ENCODE measurements around the gene TBL1XR1.

The TBL1XR1 gene

GRCh38 chr3:177061369-177061768 lies 135.9 kb downstream of the TBL1XR1 start:
- no peak for DNase-seq (ENCODE audit: low spot score)

DNA sequence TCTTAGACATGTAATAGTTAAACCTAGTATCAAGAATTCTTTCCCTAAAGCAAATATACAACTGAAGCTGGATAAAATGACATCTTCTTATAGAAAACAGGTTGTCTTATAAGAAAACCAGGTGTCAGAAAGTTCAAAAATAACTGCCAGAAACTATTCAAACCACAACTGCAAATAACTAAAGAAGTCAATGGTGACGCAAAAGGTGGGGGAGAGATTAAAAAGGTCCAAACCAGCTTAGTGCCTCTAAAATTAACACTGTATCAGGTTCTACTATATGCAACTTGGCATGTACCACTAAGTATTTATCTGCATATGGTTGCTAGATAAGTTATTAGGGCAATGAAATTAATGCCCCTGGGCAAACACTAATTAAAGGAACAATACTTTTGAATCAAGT lies 136.8 kb downstream of the TBL1XR1 start:
- no peak for DNase-seq (ENCODE audit: low spot score)

DNA sequence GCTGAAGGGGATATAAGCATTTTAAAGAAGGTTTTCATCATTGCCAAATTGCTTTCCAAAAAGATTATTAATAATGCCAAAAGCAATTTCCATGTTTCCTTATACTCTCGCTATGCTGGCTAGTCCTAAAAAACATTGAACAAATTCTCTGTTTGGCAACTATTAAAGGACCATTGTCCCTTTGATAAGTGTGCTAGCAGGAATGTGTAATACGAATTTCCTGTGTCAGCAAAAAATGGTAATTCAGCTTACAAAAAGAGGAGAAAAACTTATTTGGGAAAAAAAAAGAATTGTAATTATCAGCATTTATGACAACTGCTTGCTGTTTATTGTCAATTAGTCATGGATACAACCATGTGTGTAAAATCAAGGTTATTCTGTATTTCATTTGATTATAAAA lies 138.6 kb downstream of the TBL1XR1 start:
- no peak for DNase-seq (ENCODE audit: low spot score)

- no peak for DNase-seq (ENCODE audit: low spot score)
Measured at GRCh38 chr3:177057768-177058167, 139.5 kb downstream of the TBL1XR1 start.

DNA sequence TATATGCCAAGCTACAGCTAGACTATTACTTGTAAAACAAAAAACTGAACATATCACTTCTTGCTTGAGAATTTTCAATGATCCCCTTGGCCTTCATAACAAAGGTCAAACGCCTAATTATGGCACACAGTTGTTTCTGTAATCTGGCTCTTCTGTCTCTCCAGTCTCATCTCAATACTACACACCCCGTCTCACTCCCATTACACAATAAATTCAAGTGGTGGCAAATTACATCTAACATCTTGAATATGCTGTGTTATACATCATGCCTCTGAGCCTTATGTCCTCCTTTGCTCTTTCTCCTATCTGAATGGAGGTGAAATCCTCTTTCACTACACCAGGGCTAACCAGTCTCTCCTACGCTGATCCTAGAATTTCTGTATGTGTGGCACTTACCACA lies 140.4 kb downstream of the TBL1XR1 start:
- DNase-seq (ENCODE audit: low spot score), result no peak

- no peak for DNase-seq (ENCODE audit: low spot score)
Measured at GRCh38 chr3:177055605-177056571, 141.4 kb downstream of the TBL1XR1 start.

- no peak for DNase-seq (ENCODE audit: low spot score)
Measured at GRCh38 chr3:177053107-177053506, 144.2 kb downstream of the TBL1XR1 start.

DNA sequence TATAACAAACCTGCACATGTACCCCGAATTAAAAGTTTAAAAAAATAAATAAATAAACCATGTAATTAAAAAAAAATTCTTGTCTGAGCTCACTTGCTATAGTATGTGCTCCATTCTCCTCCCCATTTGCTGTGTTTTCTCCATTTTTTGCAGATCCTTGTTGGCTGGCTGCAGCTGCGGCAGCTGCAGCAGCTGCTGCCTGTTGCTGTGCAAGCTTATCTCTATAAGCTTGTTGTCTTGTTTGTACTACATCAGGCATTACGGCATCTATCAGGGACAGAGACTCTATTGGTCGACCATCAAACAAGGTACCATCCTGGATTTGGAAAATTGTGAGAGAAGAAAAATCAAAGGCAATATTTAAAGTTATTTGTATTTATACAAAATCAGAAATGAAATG lies 145.9 kb downstream of the TBL1XR1 start:
- DNase-seq (ENCODE audit: low spot score), result no peak

- peak; percentile 58 for DNase-seq (ENCODE audit: low spot score)
Measured at GRCh38 chr3:177050501-177051237, 146.6 kb downstream of the TBL1XR1 start.

- no peak for DNase-seq (ENCODE audit: low spot score)
Measured at GRCh38 chr3:177045767-177046166, 151.5 kb downstream of the TBL1XR1 start.

GRCh38 chr3:177045222-177045621 lies 152.1 kb downstream of the TBL1XR1 start:
- DNase-seq (ENCODE audit: low spot score), result no peak

GRCh38 chr3:177041730-177042551 lies 155.3 kb downstream of the TBL1XR1 start:
- DNase-seq (ENCODE audit: low spot score), result no peak

- no peak for DNase-seq (ENCODE audit: low spot score)
Measured at GRCh38 chr3:177041021-177041729, 156.1 kb downstream of the TBL1XR1 start.

- DNase-seq (ENCODE audit: low spot score), result no peak
Measured at GRCh38 chr3:177039490-177040274, 157.6 kb downstream of the TBL1XR1 start.

- peak; percentile 24 for DNase-seq (ENCODE audit: low spot score)
Measured at GRCh38 chr3:177037241-177037640, 160.0 kb downstream of the TBL1XR1 start.

GRCh38 chr3:177035676-177036075 lies 161.6 kb downstream of the TBL1XR1 start:
- no peak for DNase-seq (ENCODE audit: low spot score)

- DNase-seq (ENCODE audit: low spot score), result no peak
Measured at GRCh38 chr3:177034832-177035475, 162.3 kb downstream of the TBL1XR1 start.

- DNase-seq (ENCODE audit: low spot score), result no peak
Measured at GRCh38 chr3:177026505-177027277, 170.6 kb downstream of the TBL1XR1 start.

DNA sequence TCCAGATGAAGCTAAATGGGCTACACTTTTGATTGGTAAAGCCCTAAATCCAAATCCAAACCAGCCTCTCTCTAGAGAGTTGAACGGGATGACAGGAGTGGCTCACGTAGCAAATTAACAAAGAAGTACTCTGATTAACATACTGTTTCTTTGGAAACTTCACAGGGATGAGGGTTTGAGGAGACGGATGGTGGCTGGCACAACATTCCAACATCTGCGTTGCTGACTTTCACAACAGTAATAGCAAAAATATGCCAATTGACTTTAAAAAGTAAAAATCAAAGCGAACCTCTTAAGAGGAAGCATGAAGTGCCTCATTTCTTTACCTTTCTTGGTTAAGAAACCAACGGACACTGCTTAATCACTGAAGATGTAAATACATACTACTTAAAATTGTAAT lies 181.4 kb downstream of the TBL1XR1 start:
- DNase-seq (ENCODE audit: low spot score), result no peak

Measured in RKO (cell line).